ENCODE results near the gene IFIT1B.
A peak's percentile ranks its signal among the peaks of the same experiment; 100 is the strongest.

IFIT1B gene

GRCh38 chr10:89413398-89413912 lies 35.6 kb downstream of the IFIT1B start:
- Histone ChIP-seq H3K36me3 (ENCODE audit: control insufficient read depth, insufficient read depth, low read length) (no peaks in the 10 kb centered on the region), H3K4me3 (ENCODE audit: low read length) (no peak overlapping the region), H3K27ac (ENCODE audit: low read length) (no peak overlapping the region), H3K27me3 (ENCODE audit: control insufficient read depth, insufficient read depth, low read length) (peaks cover 5% of the 10 kb centered on the region; the same call in 1 of the 2 replicates), H3K4me1 (ENCODE audit: control insufficient read depth, insufficient read depth, low read length) (no peaks in the 10 kb centered on the region), H3K9me3 (ENCODE audit: control insufficient read depth, insufficient read depth, low read length) (no peaks in the 10 kb centered on the region)
- WGBS (ENCODE audit: insufficient coverage, insufficient read length): no CpG with 5 or more reads among the region's 7 CpGs
- no peak for DNase-seq (ENCODE audit: low read depth, low spot score)

- no peaks in the 10 kb centered on the region for H3K9me3 ChIP-seq (ENCODE audit: control insufficient read depth, insufficient read depth, low read length)
- H3K4me3 ChIP-seq (ENCODE audit: low read length): peak within 1 kb of the TSS; percentile 37; the same call in 1 of the 2 replicates
- H3K4me1 ChIP-seq (ENCODE audit: control insufficient read depth, insufficient read depth, low read length): no peaks in the 10 kb centered on the region
- no peaks in the 10 kb centered on the region for H3K36me3 ChIP-seq (ENCODE audit: control insufficient read depth, insufficient read depth, low read length)
- H3K27me3 ChIP-seq (ENCODE audit: control insufficient read depth, insufficient read depth, low read length): peaks cover 5% of the 10 kb centered on the region; the same call in 1 of the 2 replicates
- WGBS (ENCODE audit: insufficient coverage, insufficient read length): no CpG with 5 or more reads among the region's 48 CpGs
- H3K27ac ChIP-seq (ENCODE audit: low read length): no peak within 1 kb of the TSS
- peak; percentile 39 for DNase-seq (ENCODE audit: low read depth, low spot score)
These were observed 36.5 kb downstream of the IFIT1B start, which contains the start of gene IFIT5 for GRCh38 chr10:89414146-89414878. TSS of gene IFIT5 (plus strand) at chr10:89414568. CDS start at chr10:89414799, 231 bp downstream.

DNA sequence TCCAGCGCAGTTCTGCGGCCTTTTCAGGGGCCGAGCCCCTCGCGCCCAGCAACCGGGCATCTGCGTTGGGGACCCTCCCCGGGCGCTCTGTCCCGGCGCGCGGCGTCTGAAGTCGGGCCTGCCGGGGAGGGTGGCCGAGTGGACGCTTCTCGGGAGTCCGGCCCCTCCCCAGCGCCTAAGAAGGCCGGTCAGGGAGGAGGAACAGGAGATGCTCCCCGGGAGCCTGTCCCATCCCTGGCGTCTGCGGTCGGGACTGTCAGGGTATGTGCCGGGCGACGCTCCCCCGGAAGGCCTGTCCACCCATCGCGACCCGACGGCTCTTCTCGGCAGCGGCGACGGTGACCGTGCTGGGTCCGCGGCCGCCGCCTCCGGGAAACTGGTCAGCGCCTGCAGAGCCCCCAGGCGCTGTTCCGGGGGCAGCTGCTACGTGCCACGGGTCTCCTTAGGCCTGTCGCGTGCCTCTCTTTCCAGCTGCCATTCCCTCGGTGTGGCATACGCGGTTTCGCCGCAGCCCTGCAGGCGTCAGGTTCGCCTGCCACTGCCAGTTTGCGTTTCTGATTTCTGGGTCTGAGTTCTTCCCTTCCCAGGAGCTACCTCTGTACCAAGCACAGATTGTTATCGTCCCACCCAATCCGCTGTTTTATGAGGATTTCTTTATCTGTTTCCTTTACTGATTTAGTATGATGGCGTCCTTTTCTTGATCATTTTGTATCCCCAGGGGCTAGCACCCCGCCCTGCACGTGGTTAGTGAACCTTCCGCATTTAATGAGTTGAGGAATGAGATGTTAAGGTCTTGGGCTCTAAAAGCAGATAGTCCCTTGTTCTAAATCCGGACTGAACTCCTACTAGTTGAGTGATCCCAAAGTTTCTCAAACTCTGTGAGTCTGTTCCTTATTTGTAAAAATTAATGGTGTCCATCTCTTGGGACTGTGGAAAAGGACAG lies 37.3 kb downstream of the IFIT1B start:
- no CpG with 5 or more reads among the region's 66 CpGs for WGBS (ENCODE audit: insufficient coverage, insufficient read length)
- H3K4me1 ChIP-seq (ENCODE audit: control insufficient read depth, insufficient read depth, low read length): no peaks in the 10 kb centered on the region
- peaks cover 5% of the 10 kb centered on the region; the same call in 1 of the 2 replicates for H3K27me3 ChIP-seq (ENCODE audit: control insufficient read depth, insufficient read depth, low read length)
- peak overlapping the region; percentile 37; the same call in 1 of the 2 replicates for H3K4me3 ChIP-seq (ENCODE audit: low read length)
- no peak for DNase-seq (ENCODE audit: low read depth, low spot score)
- H3K9me3 ChIP-seq (ENCODE audit: control insufficient read depth, insufficient read depth, low read length): no peaks in the 10 kb centered on the region
- no peaks in the 10 kb centered on the region for H3K36me3 ChIP-seq (ENCODE audit: control insufficient read depth, insufficient read depth, low read length)
- H3K27ac ChIP-seq (ENCODE audit: low read length): no peak overlapping the region

- no peak for DNase-seq (ENCODE audit: low read depth, low spot score)
- H3K4me3 ChIP-seq (ENCODE audit: low read length): no peak overlapping the region
- no peaks in the 10 kb centered on the region for H3K9me3 ChIP-seq (ENCODE audit: control insufficient read depth, insufficient read depth, low read length)
- H3K27me3 ChIP-seq (ENCODE audit: control insufficient read depth, insufficient read depth, low read length): peaks cover 5% of the 10 kb centered on the region; the same call in 1 of the 2 replicates
- H3K36me3 ChIP-seq (ENCODE audit: control insufficient read depth, insufficient read depth, low read length): no peaks in the 10 kb centered on the region
- no peaks in the 10 kb centered on the region for H3K4me1 ChIP-seq (ENCODE audit: control insufficient read depth, insufficient read depth, low read length)
- H3K27ac ChIP-seq (ENCODE audit: low read length): no peak overlapping the region
- no CpG with 5 or more reads among the region's 1 CpG for WGBS (ENCODE audit: insufficient coverage, insufficient read length)
These were observed 38.6 kb downstream of the IFIT1B start for GRCh38 chr10:89416465-89416864.

DNA sequence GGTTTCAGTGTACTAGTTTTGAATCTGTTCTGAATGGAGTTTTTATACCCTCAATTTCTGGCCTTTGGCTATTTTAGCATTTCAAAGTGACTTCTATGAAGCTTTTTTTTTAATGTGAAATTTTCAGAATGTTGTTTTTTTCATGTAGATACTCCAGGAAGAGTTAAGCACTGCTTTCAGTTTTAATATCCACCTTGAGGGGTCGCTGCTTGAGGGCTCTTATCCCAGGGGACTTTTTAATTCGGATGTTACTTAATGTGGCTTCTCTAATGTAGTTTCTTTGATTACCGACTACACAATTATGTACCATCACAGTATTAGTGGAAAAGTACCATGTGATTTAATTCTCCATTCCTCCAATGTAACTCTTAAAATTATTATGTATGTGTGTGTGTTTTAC lies 41.7 kb downstream of the IFIT1B start:
- DNase-seq (ENCODE audit: low read depth, low spot score): no peak
- no peaks in the 10 kb centered on the region for H3K9me3 ChIP-seq (ENCODE audit: control insufficient read depth, insufficient read depth, low read length)
- H3K27ac ChIP-seq (ENCODE audit: low read length): no peak overlapping the region
- no peaks in the 10 kb centered on the region for H3K4me1 ChIP-seq (ENCODE audit: control insufficient read depth, insufficient read depth, low read length)
- no peak overlapping the region for H3K4me3 ChIP-seq (ENCODE audit: low read length)
- peaks cover 5% of the 10 kb centered on the region; the same call in 1 of the 2 replicates for H3K27me3 ChIP-seq (ENCODE audit: control insufficient read depth, insufficient read depth, low read length)
- WGBS (ENCODE audit: insufficient coverage, insufficient read length): no CpG with 5 or more reads among the region's 3 CpGs
- no peaks in the 10 kb centered on the region for H3K36me3 ChIP-seq (ENCODE audit: control insufficient read depth, insufficient read depth, low read length)

GRCh38 chr10:89421018-89421476 lies 43.2 kb downstream of the IFIT1B start:
- Histone ChIP-seq H3K36me3 (ENCODE audit: control insufficient read depth, insufficient read depth, low read length) (no peaks in the 10 kb centered on the region), H3K9me3 (ENCODE audit: control insufficient read depth, insufficient read depth, low read length) (no peaks in the 10 kb centered on the region), H3K4me3 (ENCODE audit: low read length) (no peak overlapping the region), H3K27ac (ENCODE audit: low read length) (no peak overlapping the region), H3K27me3 (ENCODE audit: control insufficient read depth, insufficient read depth, low read length) (no peaks in the 10 kb centered on the region; the same call in 1 of the 2 replicates), H3K4me1 (ENCODE audit: control insufficient read depth, insufficient read depth, low read length) (no peaks in the 10 kb centered on the region; the same call in 1 of the 2 replicates)
- WGBS (ENCODE audit: insufficient coverage, insufficient read length): no CpG with 5 or more reads among the region's 2 CpGs
- no peak for DNase-seq (ENCODE audit: low read depth, low spot score)

- Histone ChIP-seq H3K9me3 (ENCODE audit: control insufficient read depth, insufficient read depth, low read length) (no peaks in the 10 kb centered on the region), H3K27ac (ENCODE audit: low read length) (no peak overlapping the region), H3K4me1 (ENCODE audit: control insufficient read depth, insufficient read depth, low read length) (peaks cover 2% of the 10 kb centered on the region; the same call in 1 of the 2 replicates), H3K27me3 (ENCODE audit: control insufficient read depth, insufficient read depth, low read length) (no peaks in the 10 kb centered on the region), H3K4me3 (ENCODE audit: low read length) (no peak overlapping the region), H3K36me3 (ENCODE audit: control insufficient read depth, insufficient read depth, low read length) (no peaks in the 10 kb centered on the region)
- DNase-seq (ENCODE audit: low read depth, low spot score): no peak
- 100% methylated on average over 1 of the region's 5 CpGs for WGBS (ENCODE audit: insufficient coverage, insufficient read length)
These were observed 47.1 kb downstream of the IFIT1B start for GRCh38 chr10:89425000-89425399.

DNA sequence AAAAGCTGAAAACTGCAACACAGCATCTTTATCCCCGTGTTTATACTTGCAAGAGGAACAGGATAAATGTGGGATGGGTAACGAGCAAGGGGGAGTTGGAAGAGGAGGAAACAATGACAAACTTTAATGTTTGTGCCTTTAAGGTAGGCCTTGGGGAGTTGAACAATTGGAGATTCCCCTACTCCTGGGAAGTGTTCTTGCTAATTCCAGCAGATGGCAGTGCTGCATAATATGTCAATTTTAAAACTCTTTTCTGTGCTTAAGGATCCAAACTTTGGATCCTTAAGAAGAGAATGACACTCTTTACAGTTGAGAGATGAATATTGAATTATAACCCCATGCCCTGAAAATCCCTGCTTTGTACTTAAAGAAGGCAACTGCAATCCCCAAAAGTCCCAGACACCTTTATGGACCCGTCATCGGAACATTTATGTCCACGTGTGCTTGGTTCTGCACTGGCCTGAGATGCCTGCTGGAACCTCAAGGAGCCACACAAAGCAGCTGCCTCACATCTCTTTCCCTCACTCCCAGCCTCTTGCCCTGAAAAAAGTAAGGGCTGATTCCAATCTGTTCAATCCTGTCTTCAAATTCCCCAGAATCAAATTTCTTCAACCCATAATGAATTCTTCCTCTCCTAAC lies 48.5 kb downstream of the IFIT1B start:
- no CpG with 5 or more reads among the region's 5 CpGs for WGBS (ENCODE audit: insufficient coverage, insufficient read length)
- Histone ChIP-seq H3K4me1 (ENCODE audit: control insufficient read depth, insufficient read depth, low read length) (peaks cover 2% of the 10 kb centered on the region; the same call in 1 of the 2 replicates), H3K27me3 (ENCODE audit: control insufficient read depth, insufficient read depth, low read length) (no peaks in the 10 kb centered on the region), H3K4me3 (ENCODE audit: low read length) (no peak overlapping the region), H3K9me3 (ENCODE audit: control insufficient read depth, insufficient read depth, low read length) (no peaks in the 10 kb centered on the region), H3K27ac (ENCODE audit: low read length) (no peak overlapping the region), H3K36me3 (ENCODE audit: control insufficient read depth, insufficient read depth, low read length) (no peaks in the 10 kb centered on the region)
- DNase-seq (ENCODE audit: low read depth, low spot score): peak; percentile 43

DNA sequence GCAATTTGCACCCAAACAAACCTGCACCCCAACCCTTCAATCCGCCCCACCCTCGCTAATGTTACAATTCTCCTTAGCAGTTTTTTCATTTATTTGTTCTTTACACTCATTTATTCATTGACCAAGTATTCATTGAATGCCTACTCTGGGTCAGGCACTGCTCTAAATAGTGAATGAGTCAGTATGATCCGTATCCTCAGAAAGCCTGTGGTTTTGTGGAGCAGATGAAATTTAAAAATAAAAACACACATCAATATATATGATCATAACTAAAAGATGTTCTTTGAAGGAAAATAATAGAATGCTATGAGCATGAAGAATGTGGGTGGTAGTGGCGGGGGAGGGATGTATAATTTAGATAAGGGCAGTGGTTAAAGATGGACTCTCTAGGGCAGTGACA lies 49.8 kb downstream of the IFIT1B start:
- 100% methylated on average over 2 of the region's 4 CpGs for WGBS (ENCODE audit: insufficient coverage, insufficient read length)
- Histone ChIP-seq H3K36me3 (ENCODE audit: control insufficient read depth, insufficient read depth, low read length) (no peaks in the 10 kb centered on the region), H3K4me1 (ENCODE audit: control insufficient read depth, insufficient read depth, low read length) (peaks cover 2% of the 10 kb centered on the region; the same call in 1 of the 2 replicates), H3K9me3 (ENCODE audit: control insufficient read depth, insufficient read depth, low read length) (no peaks in the 10 kb centered on the region), H3K27me3 (ENCODE audit: control insufficient read depth, insufficient read depth, low read length) (no peaks in the 10 kb centered on the region), H3K27ac (ENCODE audit: low read length) (no peak overlapping the region), H3K4me3 (ENCODE audit: low read length) (no peak overlapping the region)
- DNase-seq (ENCODE audit: low read depth, low spot score): no peak

Data from iPS DF 6.9 (cell line).